GM18511 (cell line): ENCODE results near the gene CTRB2.
A peak's percentile ranks its signal among the peaks of the same experiment; 100 is the strongest.
"Not testable (repeated sequence)": the region's sequence is repeated elsewhere in the genome, so short reads cannot be mapped to it uniquely, and the experiment has no call there.

Experiments used
- ATAC-seq: cut with Tn5 transposase; IDR thresholded peaks from one replicate; pipeline ENCODE4 v1.9.1; 2021; ENCODE audit warnings: mild to moderate bottlenecking, moderate library complexity; ENCODE audit not compliant: unreplicated experiment

Gene CTRB2

GRCh38 chr16:75207831-75208230, 870 bp upstream of the CTRB2 start:
- no peak for ATAC-seq

GRCh38 chr16:75205961-75206748, 806 bp downstream of the CTRB2 start:
- peak; percentile 50 for ATAC-seq

- not testable (repeated sequence) for ATAC-seq
These were observed 1.5 kb downstream of the CTRB2 start for GRCh38 chr16:75205438-75205837.

DNA sequence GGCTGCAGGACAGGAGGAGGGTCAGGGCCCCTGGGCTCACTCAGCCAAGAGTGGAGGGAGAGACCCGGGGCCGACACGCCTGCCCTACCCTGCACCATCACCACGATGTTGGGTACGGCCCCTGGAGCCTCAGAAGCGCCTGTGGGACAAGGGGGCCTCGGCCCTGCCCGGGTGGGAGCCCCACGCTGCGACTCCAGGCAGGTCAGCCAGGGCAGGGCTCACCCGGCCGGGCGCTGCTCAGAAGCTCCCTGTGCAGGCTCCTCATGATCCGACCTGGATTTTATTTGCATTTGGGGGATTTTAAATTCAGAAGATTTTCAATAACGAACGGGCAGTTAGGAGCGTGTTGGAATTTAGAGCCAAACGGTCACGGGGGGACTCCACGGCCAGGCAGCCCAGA, 2.1 kb downstream of the CTRB2 start:
- ATAC-seq, result not testable (repeated sequence)

- ATAC-seq, result no peak
These were observed 2.6 kb downstream of the CTRB2 start for GRCh38 chr16:75204410-75204758.

GRCh38 chr16:75203667-75204409, 3.1 kb downstream of the CTRB2 start:
- ATAC-seq, result no peak

DNA sequence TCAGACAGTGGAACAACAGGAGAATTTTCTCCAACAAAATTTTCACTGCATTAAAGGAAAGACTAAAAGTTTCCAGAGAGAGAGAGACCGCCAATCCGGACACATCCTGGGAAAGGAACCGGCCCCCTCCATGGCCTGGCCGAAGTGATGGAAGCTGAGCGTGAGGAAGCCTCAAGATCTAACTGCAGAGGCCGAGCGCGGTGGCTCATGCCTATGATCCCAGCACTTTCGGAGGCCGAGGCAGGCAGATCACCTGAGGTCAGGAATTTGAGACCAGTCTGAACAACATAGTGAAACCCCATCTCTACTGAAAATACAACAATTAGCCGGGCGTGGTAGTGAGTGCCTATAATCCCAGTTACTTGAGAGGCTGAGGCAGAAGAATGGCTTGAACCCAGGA, 3.9 kb downstream of the CTRB2 start:
- ATAC-seq, result no peak

- ATAC-seq, result no peak
These were observed 4.8 kb downstream of the CTRB2 start for GRCh38 chr16:75202069-75202590.

GRCh38 chr16:75198135-75198600, 8.8 kb downstream of the CTRB2 start:
- ATAC-seq, result no peak

DNA sequence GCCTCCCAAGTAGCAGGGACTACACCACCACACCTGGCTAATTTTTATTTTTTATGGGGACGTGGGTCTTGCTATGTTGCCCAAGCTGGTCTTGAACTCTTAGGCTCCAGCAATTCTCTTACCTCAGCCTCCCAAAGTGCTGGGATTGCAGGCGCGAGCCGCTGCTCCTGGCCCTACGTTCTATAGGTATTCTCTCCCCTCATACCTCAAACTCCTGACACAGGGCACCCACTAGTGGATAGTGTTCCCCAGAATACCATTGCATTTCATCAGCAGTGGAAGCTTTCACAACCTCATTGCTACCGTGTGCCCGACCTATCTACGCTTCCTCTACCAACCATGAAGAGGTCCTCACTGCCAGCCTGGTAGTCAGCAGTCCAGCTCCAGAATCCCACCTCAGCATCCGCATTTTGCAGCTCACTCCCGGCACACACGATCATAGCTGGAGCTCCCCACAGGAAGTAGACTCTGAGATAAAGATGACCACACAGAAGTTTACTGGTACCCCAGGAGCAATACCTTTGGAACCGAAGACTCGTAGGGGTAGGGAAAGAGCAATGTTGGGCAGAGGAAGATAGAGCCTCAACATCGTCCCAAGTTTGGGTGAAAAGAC, 9.3 kb downstream of the CTRB2 start:
- no peak for ATAC-seq

DNA sequence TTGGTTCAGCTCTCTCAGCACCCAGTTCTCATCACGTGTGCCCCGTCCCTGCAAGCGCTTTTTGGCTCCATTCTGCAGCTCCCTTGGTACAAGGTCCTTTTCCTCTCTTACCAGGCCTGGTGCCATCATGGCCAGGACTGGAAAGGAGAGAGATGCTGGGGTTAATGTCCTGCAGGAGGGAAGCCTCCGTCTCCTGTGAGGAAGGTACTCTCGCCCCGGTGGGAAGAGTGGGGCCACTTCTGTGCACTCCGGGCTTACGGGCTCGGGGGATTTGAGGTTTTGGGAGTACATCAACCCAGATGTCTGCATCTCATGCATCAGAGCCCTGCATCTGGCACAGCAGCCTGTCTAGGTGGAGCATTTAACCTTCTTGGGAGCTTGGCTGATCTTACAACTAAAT, 10.1 kb downstream of the CTRB2 start:
- no peak for ATAC-seq

- no peak for ATAC-seq
These were observed 10.9 kb downstream of the CTRB2 start for GRCh38 chr16:75195811-75196790.

DNA sequence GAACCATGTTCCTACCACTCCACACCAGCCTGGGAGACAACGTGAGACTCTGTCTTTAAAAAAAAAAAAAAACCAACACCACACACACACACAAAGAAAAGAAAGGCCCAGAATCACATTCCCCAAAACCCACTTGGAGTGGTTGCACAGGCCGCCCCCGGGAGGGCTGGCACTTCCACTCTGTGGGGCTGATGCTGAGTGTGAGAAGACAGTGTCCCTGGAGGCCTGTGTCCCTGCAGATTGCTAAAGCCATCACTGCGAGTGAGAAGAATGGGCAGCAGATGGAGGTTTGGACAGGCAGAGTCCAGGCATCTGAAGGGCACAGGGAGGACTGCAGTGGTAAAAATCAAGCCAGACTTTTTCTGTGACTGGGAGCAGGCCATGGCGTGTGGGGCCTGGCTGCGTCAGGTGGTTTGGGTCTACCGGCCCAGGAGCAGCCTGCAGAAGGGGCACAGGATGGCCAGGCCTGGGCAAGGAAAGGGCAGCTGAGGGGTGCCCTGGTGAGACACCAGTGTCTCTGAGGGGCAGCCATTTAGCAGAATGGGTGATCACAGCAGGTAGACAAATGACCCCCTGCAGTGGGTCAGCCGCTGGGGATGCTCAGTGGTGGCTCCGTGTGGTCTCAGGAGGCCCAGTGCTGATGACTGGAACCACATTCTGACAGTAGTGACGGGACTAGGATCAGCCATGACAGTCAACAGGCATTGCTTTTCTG, 13.1 kb downstream of the CTRB2 start:
- no peak for ATAC-seq

GRCh38 chr16:75193265-75193650, 13.7 kb downstream of the CTRB2 start:
- no peak for ATAC-seq

GRCh38 chr16:75192606-75193264, 14.2 kb downstream of the CTRB2 start:
- no peak for ATAC-seq

- ATAC-seq, result no peak
These were observed 17.2 kb downstream of the CTRB2 start for GRCh38 chr16:75189638-75190245.

DNA sequence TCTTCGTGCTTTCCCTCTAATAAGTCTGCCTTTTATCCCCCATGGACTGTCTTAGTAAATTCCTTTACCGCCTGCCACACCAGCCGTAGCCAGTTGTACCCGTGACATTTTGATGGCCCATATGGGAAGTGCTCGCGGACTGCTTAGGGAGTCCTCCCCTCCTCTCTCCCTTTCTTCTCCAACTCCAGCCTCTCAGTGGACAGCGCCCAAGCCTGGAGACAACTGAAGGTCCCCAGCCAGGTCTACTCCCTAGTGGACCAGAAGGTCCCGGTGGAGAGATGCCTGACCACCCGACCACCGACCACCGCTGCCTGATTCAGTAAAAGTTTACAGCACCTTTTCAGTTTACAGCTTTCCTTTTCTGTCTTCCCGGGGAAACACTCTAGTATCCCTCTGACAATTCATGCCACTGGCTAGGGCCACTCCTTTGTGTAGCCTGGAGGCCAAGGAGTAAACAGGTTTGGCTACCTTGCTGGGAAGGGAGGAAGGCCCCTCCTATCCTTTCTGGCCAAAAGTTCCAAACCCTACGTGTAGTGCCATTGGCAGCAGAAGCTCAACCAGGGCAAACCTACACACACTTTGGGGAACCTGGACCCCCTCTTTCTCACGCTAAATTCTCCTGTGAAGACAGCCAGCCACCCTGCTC, 18.0 kb downstream of the CTRB2 start:
- ATAC-seq, result no peak

DNA sequence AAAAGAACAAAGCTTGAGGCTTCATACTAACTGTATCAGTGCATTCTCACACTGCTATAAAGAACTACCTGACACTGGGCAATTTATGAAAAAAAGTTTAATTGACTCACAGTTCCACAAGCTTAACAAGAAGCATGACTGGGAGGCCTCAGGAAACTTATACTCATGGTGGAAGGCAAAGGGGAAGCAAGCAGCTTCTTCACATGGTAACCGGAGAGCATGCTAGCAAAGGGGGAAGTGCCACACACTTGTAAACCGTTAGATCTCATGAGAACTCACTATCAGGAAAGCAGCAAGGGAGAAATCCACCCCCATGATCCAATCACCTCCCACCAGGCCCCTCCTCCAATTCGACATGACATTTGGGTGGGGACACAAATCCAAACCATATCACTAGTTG, 25.3 kb downstream of the CTRB2 start:
- no peak for ATAC-seq
